Loucy (cell line): ENCODE measurements around the gene AKTIP.

Experiments used
- H2AFZ ChIP-seq: fragments of 200-600 bp; sonication (generic); 2 replicates; pipeline ENCODE4 v1.6.0; 2016; ENCODE audit warnings: antibody characterized with exemption, mild to moderate bottlenecking, low read length, moderate library complexity
- H3F3A ChIP-seq: fragments of 200-600 bp; 2 replicates; pipeline ENCODE4 v1.6.0; 2016; ENCODE audit warnings: antibody characterized with exemption, low read depth, mild to moderate bottlenecking
- H3K27me3 ChIP-seq: fragments of 200-600 bp; sonication (generic); 2 replicates; pipeline ENCODE4 v1.6.1; 2014; ENCODE audit warnings: low read length, mild to moderate bottlenecking; ENCODE audit not compliant: insufficient read depth, poor library complexity, severe bottlenecking
- H3K36me3 ChIP-seq: fragments of 200-600 bp; sonication (generic); 2 replicates; pipeline ENCODE4 v1.6.1; 2016; ENCODE audit warnings: low read length; ENCODE audit not compliant: insufficient read depth
- H3K4me1 ChIP-seq: fragments of 200-600 bp; sonication (generic); 2 replicates; pipeline ENCODE4 v1.5.1; 2014; ENCODE audit warnings: low read length, mild to moderate bottlenecking; ENCODE audit not compliant: insufficient read depth, poor library complexity, severe bottlenecking
- H3K4me2 ChIP-seq: fragments of 200-600 bp; sonication (generic); 2 replicates; pipeline ENCODE4 v1.6.0; 2014; ENCODE audit warnings: antibody characterized with exemption, low read length, low read depth, mild to moderate bottlenecking; ENCODE audit not compliant: poor library complexity, severe bottlenecking
- H3K4me3 ChIP-seq: fragments of 200-600 bp; sonication (generic); 2 replicates; pipeline ENCODE4 v1.5.1; 2014; ENCODE audit warnings: low read length, mild to moderate bottlenecking, mixed read lengths; ENCODE audit not compliant: poor library complexity, severe bottlenecking
- H3K79me2 ChIP-seq: fragments of 200-600 bp; sonication (generic); 2 replicates; pipeline ENCODE4 v1.6.1; 2014; ENCODE audit warnings: low read length; ENCODE audit not compliant: insufficient read depth
- H3K9ac ChIP-seq: fragments of 200-600 bp; sonication (generic); 2 replicates; pipeline ENCODE4 v1.6.0; 2014; ENCODE audit warnings: mild to moderate bottlenecking, low read depth, low read length, moderate library complexity; ENCODE audit not compliant: poor library complexity, severe bottlenecking
- H3K9me2 ChIP-seq: fragments of 200-600 bp; sonication (generic); replicated peaks from 2 replicates; pipeline ENCODE4 v1.6.1; 2016; ENCODE audit warnings: low read depth, low read length, mixed read lengths
- H3K9me3 ChIP-seq: fragments of 200-600 bp; sonication (generic); 2 replicates; pipeline ENCODE4 v1.6.1; 2014; ENCODE audit warnings: mild to moderate bottlenecking, antibody characterized with exemption, low read length, low read depth; ENCODE audit not compliant: insufficient read depth
- H4K20me1 ChIP-seq: fragments of 200-600 bp; sonication (generic); 2 replicates; pipeline ENCODE4 v1.6.0; 2014; ENCODE audit warnings: antibody characterized with exemption, low read length, mild to moderate bottlenecking; ENCODE audit not compliant: insufficient read depth, poor library complexity, severe bottlenecking
- CTCF ChIP-seq: fragments of 200-600 bp; sonication (generic); conservative IDR thresholded peaks from 2 replicates; pipeline ENCODE4 v1.5.1; 2014; ENCODE audit warnings: mild to moderate bottlenecking, antibody characterized with exemption, low read length
- EZH2phosphoT487 ChIP-seq: fragments of 200-600 bp; IDR thresholded peaks from 2 replicates; pipeline ENCODE4 v1.6.1; 2018; ENCODE audit warnings: antibody characterized with exemption, mild to moderate bottlenecking, moderate library complexity, borderline replicate concordance

Gene AKTIP

GRCh38 chr16:53537626-53538025 is 34.6 kb upstream of the AKTIP start:
- no peaks in the 10 kb centered on the region for H3K79me2 ChIP-seq
- no peak overlapping the region for H3K9ac ChIP-seq

GRCh38 chr16:53534206-53534605 is 31.2 kb upstream of the AKTIP start:
- Histone ChIP-seq H3K27me3 (no peaks in the 10 kb centered on the region), H4K20me1 (no peaks in the 10 kb centered on the region), H2AFZ (no peak overlapping the region), H3K9me3 (no peaks in the 10 kb centered on the region), H3K4me1 (no peaks in the 10 kb centered on the region), H3K9me2 (no peaks in the 10 kb centered on the region), H3K9ac (no peak overlapping the region), H3K4me2 (no peak overlapping the region), H3K36me3 (no peaks in the 10 kb centered on the region), H3F3A (no peaks in the 10 kb centered on the region), H3K4me3 (no peak overlapping the region), H3K79me2 (no peaks in the 10 kb centered on the region)
- TF ChIP-seq EZH2phosphoT487 (no peak), CTCF (no peak)

More at GRCh38 chr16:53537626-53538025, 34.6 kb upstream of the AKTIP start:
- Histone ChIP-seq H3K27me3 (no peaks in the 10 kb centered on the region), H3K4me1 (no peaks in the 10 kb centered on the region), H3K36me3 (no peaks in the 10 kb centered on the region), H3K9me3 (no peaks in the 10 kb centered on the region), H3F3A (no peaks in the 10 kb centered on the region), H2AFZ (no peak overlapping the region), H3K4me2 (no peak overlapping the region), H3K9me2 (no peaks in the 10 kb centered on the region), H4K20me1 (no peaks in the 10 kb centered on the region), H3K4me3 (no peak overlapping the region)
- no peak for TF ChIP-seq CTCF
- TF ChIP-seq EZH2phosphoT487 = no peak

GRCh38 chr16:53530741-53531140 is 27.7 kb upstream of the AKTIP start:
- Histone ChIP-seq H3K4me2 (no peak overlapping the region), H4K20me1 (no peaks in the 10 kb centered on the region), H3K4me1 (no peaks in the 10 kb centered on the region), H3K27me3 (no peaks in the 10 kb centered on the region), H3K9me2 (no peaks in the 10 kb centered on the region), H3K9me3 (no peaks in the 10 kb centered on the region), H3K9ac (no peak overlapping the region), H3K79me2 (no peaks in the 10 kb centered on the region), H3F3A (no peaks in the 10 kb centered on the region), H3K4me3 (no peak overlapping the region), H3K36me3 (no peaks in the 10 kb centered on the region), H2AFZ (no peak overlapping the region)
- TF ChIP-seq CTCF = no peak
- TF ChIP-seq EZH2phosphoT487 = no peak
